ENCODE data around the gene BEAN1.

GRCh38 chr16:66412182-66412581 is 14.9 kb upstream of the BEAN1 start:
- TF ChIP-seq CTCF (IDR thresholded peaks at IDR 0.05): no peak
- no peak for TF ChIP-seq POLR2A (IDR thresholded peaks at IDR 0.05)

Measured in Peyer's patch (tissue), 4 donors.